IgD-negative memory B cell (primary cell): ENCODE measurements around the gene FEZF2. TPM values are rescaled to one million over a fixed set of nuclear protein-coding genes. Genes with fewer than 3 reads are reported as not detected.

Experiments used
- H3K27ac Mint-ChIP-seq, 3 donors: one replicate each; pipeline ENCODE4 v1.8.0; 2020 to 2022; ENCODE audit warnings: mild to moderate bottlenecking in 3 of 3, mixed read lengths in 3 of 3, moderate library complexity in 1 of 3
- H3K27me3 Mint-ChIP-seq: one replicate; pipeline ENCODE4 v1.8.0; 2021; ENCODE audit warnings: mixed read lengths
- H3K36me3 Mint-ChIP-seq: one replicate; pipeline ENCODE4 v1.8.0; 2020; ENCODE audit warnings: mild to moderate bottlenecking, mixed read lengths
- H3K4me1 Mint-ChIP-seq, 3 donors: one replicate each; pipeline ENCODE4 v1.8.0; 2020 to 2022; ENCODE audit warnings: mixed read lengths in 3 of 3, mild to moderate bottlenecking in 1 of 3
- H3K4me3 Mint-ChIP-seq, 4 donors: one replicate each; pipeline ENCODE4 v1.8.0; 2020 to 2022; ENCODE audit warnings: mild to moderate bottlenecking in 4 of 4, mixed read lengths in 4 of 4, moderate library complexity in 3 of 4
- H3K9me3 Mint-ChIP-seq, 3 donors: one replicate each; pipeline ENCODE4 v1.8.0; 2020 to 2021; ENCODE audit warnings: mixed read lengths in 3 of 3, mild to moderate bottlenecking in 1 of 3
- polyA plus RNA-seq: library from polyadenylated mRNA; unstranded; fragments of 300-500 nt; fragmentation: Illumina TruSeq; gene quantifications from one replicate; pipeline ENCODE4 v1.2.3, GENCODE V29; 2021

The FEZF2 gene
- polyA plus RNA-seq, 1 donor from 2014 or later = not detected

- Mint-ChIP-seq H3K27ac (no peak overlapping the region), H3K4me1 (peaks cover 0 to 3% (median 2%) of the 10 kb centered on the region in 3 donors), H3K36me3 (no peaks in the 10 kb centered on the region), H3K4me3 (no peak overlapping the region), H3K27me3 (peaks cover 59% of the 10 kb centered on the region), H3K9me3 (peaks cover 0 to 4% (median 0%) of the 10 kb centered on the region in 3 donors)
Measured at GRCh38 chr3:62368290-62368704, 5.1 kb downstream of the FEZF2 start.

- Mint-ChIP-seq H3K4me3 (peak overlapping the region in 1 of 4 donors; percentile 68), H3K27me3 (peaks cover 56% of the 10 kb centered on the region), H3K4me1 (peaks cover 0 to 3% (median 2%) of the 10 kb centered on the region in 3 donors), H3K9me3 (peaks cover 0 to 4% (median 0%) of the 10 kb centered on the region in 3 donors), H3K27ac (no peak overlapping the region), H3K36me3 (no peaks in the 10 kb centered on the region)
Measured at GRCh38 chr3:62367763-62368195, 5.6 kb downstream of the FEZF2 start.

- Mint-ChIP-seq H3K27ac (no peak overlapping the region), H3K4me1 (peaks cover 0 to 3% (median 0%) of the 10 kb centered on the region in 3 donors), H3K36me3 (no peaks in the 10 kb centered on the region), H3K4me3 (no peak overlapping the region), H3K9me3 (peaks cover 0 to 6% (median 4%) of the 10 kb centered on the region in 3 donors), H3K27me3 (peaks cover 47% of the 10 kb centered on the region)
Measured at GRCh38 chr3:62366126-62366484, 7.2 kb downstream of the FEZF2 start.

GRCh38 chr3:62365391-62366125 is 7.8 kb downstream of the FEZF2 start:
- Mint-ChIP-seq H3K36me3 (no peaks in the 10 kb centered on the region), H3K27ac (peak overlapping the region in 1 of 3 donors; percentile 2)

GRCh38 chr3:62364191-62364590 is 9.2 kb downstream of the FEZF2 start:
- Mint-ChIP-seq H3K4me1 (peaks cover 0 to 3% (median 0%) of the 10 kb centered on the region in 3 donors), H3K27ac (no peak overlapping the region), H3K27me3 (peaks cover 30% of the 10 kb centered on the region), H3K9me3 (peaks cover 0 to 6% (median 4%) of the 10 kb centered on the region in 3 donors), H3K36me3 (no peaks in the 10 kb centered on the region), H3K4me3 (no peak overlapping the region)

More at GRCh38 chr3:62365391-62366125, 7.8 kb downstream of the FEZF2 start:
- Mint-ChIP-seq H3K9me3 (peaks cover 0 to 6% (median 4%) of the 10 kb centered on the region in 3 donors), H3K4me1 (peaks cover 0 to 3% (median 0%) of the 10 kb centered on the region in 3 donors), H3K27me3 (peaks cover 42% of the 10 kb centered on the region), H3K4me3 (no peak overlapping the region)

- Mint-ChIP-seq H3K27me3 (peaks cover 22% of the 10 kb centered on the region), H3K9me3 (peaks cover 0 to 6% (median 4%) of the 10 kb centered on the region in 3 donors), H3K27ac (no peak overlapping the region), H3K4me1 (peaks cover 0 to 3% (median 0%) of the 10 kb centered on the region in 3 donors), H3K4me3 (no peak overlapping the region), H3K36me3 (no peaks in the 10 kb centered on the region)
Measured at GRCh38 chr3:62363275-62363674, 10.1 kb downstream of the FEZF2 start.

- H3K27me3 Mint-ChIP-seq = peaks cover 8% of the 10 kb centered on the region
- H3K4me1 Mint-ChIP-seq = no peaks in the 10 kb centered on the region
- peaks cover 0 to 6% (median 4%) of the 10 kb centered on the region in 3 donors for H3K9me3 Mint-ChIP-seq
- H3K27ac Mint-ChIP-seq = no peak overlapping the region
- H3K4me3 Mint-ChIP-seq = no peak overlapping the region
- H3K36me3 Mint-ChIP-seq = no peaks in the 10 kb centered on the region
Measured at GRCh38 chr3:62361824-62362223, 11.5 kb downstream of the FEZF2 start.

- Mint-ChIP-seq H3K27ac (no peak overlapping the region), H3K4me1 (no peaks in the 10 kb centered on the region), H3K4me3 (no peak overlapping the region), H3K36me3 (no peaks in the 10 kb centered on the region), H3K9me3 (peaks cover 0 to 6% (median 4%) of the 10 kb centered on the region in 3 donors), H3K27me3 (peaks cover 7% of the 10 kb centered on the region)
Measured at GRCh38 chr3:62361261-62361660, 12.1 kb downstream of the FEZF2 start.

- H3K27me3 Mint-ChIP-seq = peaks cover 2% of the 10 kb centered on the region
- H3K4me1 Mint-ChIP-seq = no peaks in the 10 kb centered on the region
- peaks cover 0 to 6% (median 4%) of the 10 kb centered on the region in 3 donors for H3K9me3 Mint-ChIP-seq
- no peak overlapping the region for H3K27ac Mint-ChIP-seq
- no peak overlapping the region for H3K4me3 Mint-ChIP-seq
- no peaks in the 10 kb centered on the region for H3K36me3 Mint-ChIP-seq
Measured at GRCh38 chr3:62359531-62359930, 13.8 kb downstream of the FEZF2 start.

GRCh38 chr3:62356356-62356755 is 17.0 kb downstream of the FEZF2 start:
- Mint-ChIP-seq H3K4me3 (no peak overlapping the region), H3K27me3 (no peaks in the 10 kb centered on the region), H3K4me1 (no peaks in the 10 kb centered on the region), H3K36me3 (no peaks in the 10 kb centered on the region), H3K27ac (no peak overlapping the region), H3K9me3 (peaks cover 0 to 1% (median 0%) of the 10 kb centered on the region in 3 donors)

GRCh38 chr3:62355703-62356102 is 17.6 kb downstream of the FEZF2 start:
- Mint-ChIP-seq H3K4me3 (no peak overlapping the region), H3K4me1 (no peaks in the 10 kb centered on the region), H3K27me3 (no peaks in the 10 kb centered on the region), H3K9me3 (peaks cover 0 to 1% (median 0%) of the 10 kb centered on the region in 3 donors), H3K27ac (no peak overlapping the region), H3K36me3 (no peaks in the 10 kb centered on the region)

GRCh38 chr3:62343755-62344154 is 29.6 kb downstream of the FEZF2 start:
- H3K27me3 Mint-ChIP-seq = peaks cover 1% of the 10 kb centered on the region
- no peaks in the 10 kb centered on the region for H3K4me1 Mint-ChIP-seq
- no peaks in the 10 kb centered on the region for H3K36me3 Mint-ChIP-seq
- peaks cover 0 to 2% (median 0%) of the 10 kb centered on the region in 3 donors for H3K9me3 Mint-ChIP-seq
- no peak overlapping the region for H3K27ac Mint-ChIP-seq
- H3K4me3 Mint-ChIP-seq = no peak overlapping the region

- H3K36me3 Mint-ChIP-seq = no peaks in the 10 kb centered on the region
Measured at GRCh38 chr3:62335196-62335595, 38.2 kb downstream of the FEZF2 start.

GRCh38 chr3:62332835-62333244 is 40.5 kb downstream of the FEZF2 start:
- H3K27me3 Mint-ChIP-seq = no peaks in the 10 kb centered on the region
- H3K27ac Mint-ChIP-seq = no peak overlapping the region

More at GRCh38 chr3:62335196-62335595, 38.2 kb downstream of the FEZF2 start:
- no peak overlapping the region for H3K27ac Mint-ChIP-seq
- H3K4me1 Mint-ChIP-seq = no peaks in the 10 kb centered on the region
- no peak overlapping the region for H3K4me3 Mint-ChIP-seq
- H3K9me3 Mint-ChIP-seq = no peaks in the 10 kb centered on the region
- no peaks in the 10 kb centered on the region for H3K27me3 Mint-ChIP-seq

GRCh38 chr3:62332017-62332416 is 41.3 kb downstream of the FEZF2 start:
- no peak overlapping the region for H3K4me3 Mint-ChIP-seq
- H3K36me3 Mint-ChIP-seq = no peaks in the 10 kb centered on the region
- no peaks in the 10 kb centered on the region for H3K27me3 Mint-ChIP-seq
- H3K27ac Mint-ChIP-seq = no peak overlapping the region
- H3K4me1 Mint-ChIP-seq = no peaks in the 10 kb centered on the region
- no peaks in the 10 kb centered on the region for H3K9me3 Mint-ChIP-seq

More at GRCh38 chr3:62332835-62333244, 40.5 kb downstream of the FEZF2 start:
- H3K9me3 Mint-ChIP-seq = no peaks in the 10 kb centered on the region
- H3K4me3 Mint-ChIP-seq = no peak overlapping the region
- no peaks in the 10 kb centered on the region for H3K36me3 Mint-ChIP-seq
- H3K4me1 Mint-ChIP-seq = no peaks in the 10 kb centered on the region

GRCh38 chr3:62329971-62330370 is 43.4 kb downstream of the FEZF2 start:
- Mint-ChIP-seq H3K27me3 (no peaks in the 10 kb centered on the region), H3K36me3 (no peaks in the 10 kb centered on the region), H3K4me3 (no peak overlapping the region), H3K4me1 (no peaks in the 10 kb centered on the region), H3K9me3 (no peaks in the 10 kb centered on the region), H3K27ac (no peak overlapping the region)
